Suprapubic skin (tissue), 4 donors: Measurements from ENCODE around the gene EPG5. TPM values are rescaled to one million over a fixed set of nuclear protein-coding genes. Genes with fewer than 3 reads are reported as not detected.
"Not testable (repeated sequence)": the region's sequence is repeated elsewhere in the genome, so short reads cannot be mapped to it uniquely, and the experiment has no call there.

ENCODE experiments used
- DNase-seq, 2 donors: peaks; one replicate each; pipeline ENCODE4 v3.0.0-alpha.2; 2019; ENCODE audit warnings: low spot score in 2 of 2
- H3K27ac ChIP-seq: fragments of 200-600 bp; sonication (generic); one replicate; pipeline ENCODE4 v1.5.1; 2019
- H3K27me3 ChIP-seq: fragments of 200-600 bp; sonication (generic); one replicate; pipeline ENCODE4 v1.5.1; 2019
- H3K36me3 ChIP-seq: fragments of 200-600 bp; sonication (generic); one replicate; pipeline ENCODE4 v1.5.1; 2019
- H3K4me1 ChIP-seq: fragments of 200-600 bp; sonication (generic); one replicate; pipeline ENCODE4 v1.5.1; 2019
- H3K4me3 ChIP-seq: fragments of 200-600 bp; sonication (generic); one replicate; pipeline ENCODE4 v1.5.1; 2019; ENCODE audit warnings: mild to moderate bottlenecking
- H3K9me3 ChIP-seq: fragments of 200-600 bp; sonication (generic); one replicate; pipeline ENCODE4 v1.5.1; 2019
- CTCF ChIP-seq, 2 donors: fragments of 200-600 bp in 1 of 2; fragments of 450-650 bp in 1 of 2; sonication (generic) in 1 of 2; IDR thresholded peaks; one replicate each; pipeline ENCODE4 v1.5.1; 2016 to 2019; ENCODE audit warnings: antibody characterized with exemption in 2 of 2, mild to moderate bottlenecking in 1 of 2, moderate library complexity in 1 of 2
- EP300 ChIP-seq: sonication (generic); formaldehyde crosslinking; IDR thresholded peaks from one replicate; pipeline ENCODE4 v1.6.1; 2017; ENCODE audit warnings: antibody characterized with exemption
- POLR2A ChIP-seq, 2 donors: fragments of 450-650 bp; IDR thresholded peaks; one replicate each; pipeline ENCODE4 v1.6.1; 2017; ENCODE audit warnings: antibody characterized with exemption in 2 of 2, mild to moderate bottlenecking in 2 of 2, moderate library complexity in 2 of 2
- POLR2AphosphoS5 ChIP-seq, 3 donors: sonication (generic); formaldehyde crosslinking; IDR thresholded peaks; one replicate each; pipeline ENCODE4 v1.6.1; 2017; ENCODE audit warnings: antibody characterized with exemption in 3 of 3
- WGBS: methylation state at CpG from one replicate; pipeline ENCODE4 v1.1.5; 2018; 5-methylcytosine and 5-hydroxymethylcytosine counted together
- total RNA-seq, 4 donors: library from RNA; depleted of rRNA; stranded (reverse); fragments of >200 nt; gene quantifications; one replicate each; pipeline ENCODE4 v1.1.0, GENCODE V29; 2016

Gene EPG5
- total RNA-seq, 4 donors from 2014 or later, result 31.5 to 107 (median 53.5) TPM

GRCh38 chr18:45962461-45962860, 4.7 kb downstream of the EPG5 start:
- no peak overlapping the region for H3K27ac ChIP-seq
- peaks cover 4% of the 10 kb centered on the region for H3K36me3 ChIP-seq
- H3K9me3 ChIP-seq, result no peaks in the 10 kb centered on the region
- H3K4me1 ChIP-seq, result peaks cover 28% of the 10 kb centered on the region
- no peak for TF ChIP-seq CTCF (IDR thresholded peaks at IDR 0.05)
- no peak for TF ChIP-seq POLR2A (IDR thresholded peaks at IDR 0.05)
- no peak for TF ChIP-seq EP300
- H3K4me3 ChIP-seq, result no peak overlapping the region
- no peaks in the 10 kb centered on the region for H3K27me3 ChIP-seq
- 36% methylated on average over 2 of the region's 2 CpGs for WGBS
- DNase-seq, result no peak

- Histone ChIP-seq H3K4me1 (peaks cover 15% of the 10 kb centered on the region), H3K36me3 (peaks cover 11% of the 10 kb centered on the region)
- not testable (repeated sequence) for H3K9me3 ChIP-seq, DNase-seq, H3K27ac ChIP-seq, H3K4me3 ChIP-seq, H3K27me3 ChIP-seq
- 93% methylated on average over 5 of the region's 7 CpGs for WGBS
These were observed 7.6 kb downstream of the EPG5 start for GRCh38 chr18:45959484-45959883.

- H3K36me3 ChIP-seq, result peaks cover 19% of the 10 kb centered on the region
- H3K27me3 ChIP-seq, result no peaks in the 10 kb centered on the region
- H3K9me3 ChIP-seq, result no peaks in the 10 kb centered on the region
- DNase-seq, result no peak
- H3K4me3 ChIP-seq, result no peak overlapping the region
- no peak overlapping the region for H3K27ac ChIP-seq
- H3K4me1 ChIP-seq, result peaks cover 15% of the 10 kb centered on the region
- TF ChIP-seq EP300, result no peak
- no peak for TF ChIP-seq CTCF (IDR thresholded peaks at IDR 0.05)
- TF ChIP-seq POLR2A (IDR thresholded peaks at IDR 0.05), result no peak
- no peak for TF ChIP-seq POLR2AphosphoS5 (IDR thresholded peaks at IDR 0.05)
These were observed 8.4 kb downstream of the EPG5 start for GRCh38 chr18:45958730-45959129.

- WGBS, result 88% methylated on average over 2 of the region's 2 CpGs
- H3K9me3 ChIP-seq, result no peaks in the 10 kb centered on the region
- no peak overlapping the region for H3K4me3 ChIP-seq
- peaks cover 26% of the 10 kb centered on the region for H3K36me3 ChIP-seq
- H3K27ac ChIP-seq, result no peak overlapping the region
- TF ChIP-seq CTCF (IDR thresholded peaks at IDR 0.05), result no peak
- no peak for TF ChIP-seq EP300
- TF ChIP-seq POLR2A (IDR thresholded peaks at IDR 0.05), result no peak
- no peak for TF ChIP-seq POLR2AphosphoS5 (IDR thresholded peaks at IDR 0.05)
- DNase-seq, result no peak
- no peaks in the 10 kb centered on the region for H3K27me3 ChIP-seq
- H3K4me1 ChIP-seq, result peaks cover 15% of the 10 kb centered on the region
These were observed 9.1 kb downstream of the EPG5 start for GRCh38 chr18:45958027-45958426.

GRCh38 chr18:45957100-45957499, 10.0 kb downstream of the EPG5 start:
- Histone ChIP-seq H3K27ac (no peak overlapping the region), H3K36me3 (peaks cover 35% of the 10 kb centered on the region), H3K4me3 (no peak overlapping the region), H3K9me3 (no peaks in the 10 kb centered on the region), H3K27me3 (no peaks in the 10 kb centered on the region), H3K4me1 (peaks cover 15% of the 10 kb centered on the region)
- TF ChIP-seq POLR2AphosphoS5 (IDR thresholded peaks at IDR 0.05) (no peak), POLR2A (IDR thresholded peaks at IDR 0.05) (no peak), CTCF (IDR thresholded peaks at IDR 0.05) (no peak), EP300 (no peak)
- DNase-seq, result no peak
